Middle frontal gyrus (tissue), 1 donor: ENCODE results near the gene NPFFR1.
A peak's percentile ranks its signal among the peaks of the same experiment; 100 is the strongest.
"Not testable (repeated sequence)": the region's sequence is repeated elsewhere in the genome, so short reads cannot be mapped to it uniquely, and the experiment has no call there.

ENCODE experiments used
- DNase-seq: peaks from one replicate; pipeline ENCODE4 v3.0.0-alpha.2; 2015; ENCODE audit warnings: low spot score; ENCODE audit errors: extremely low spot score

NPFFR1 gene

DNA sequence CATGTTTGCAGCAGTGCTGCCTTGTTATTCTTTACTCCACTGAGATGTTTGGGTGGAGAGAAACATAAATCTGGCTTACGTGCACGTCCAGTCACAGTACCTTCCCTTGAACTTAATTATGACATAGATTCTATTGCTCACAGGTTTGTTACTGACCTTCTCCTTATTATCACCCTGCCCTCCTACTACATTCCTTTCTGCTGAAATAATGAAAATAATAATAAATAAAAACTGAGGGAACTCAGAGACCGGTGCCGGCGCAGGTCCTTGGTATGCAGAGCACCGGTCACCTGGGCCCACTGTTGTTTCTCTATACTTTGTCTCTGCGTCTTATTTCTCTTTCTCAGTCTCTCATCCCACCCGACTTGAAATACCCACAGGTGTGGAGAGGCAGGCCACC is 26.0 kb downstream of the NPFFR1 start:
- DNase-seq: not testable (repeated sequence)

DNA sequence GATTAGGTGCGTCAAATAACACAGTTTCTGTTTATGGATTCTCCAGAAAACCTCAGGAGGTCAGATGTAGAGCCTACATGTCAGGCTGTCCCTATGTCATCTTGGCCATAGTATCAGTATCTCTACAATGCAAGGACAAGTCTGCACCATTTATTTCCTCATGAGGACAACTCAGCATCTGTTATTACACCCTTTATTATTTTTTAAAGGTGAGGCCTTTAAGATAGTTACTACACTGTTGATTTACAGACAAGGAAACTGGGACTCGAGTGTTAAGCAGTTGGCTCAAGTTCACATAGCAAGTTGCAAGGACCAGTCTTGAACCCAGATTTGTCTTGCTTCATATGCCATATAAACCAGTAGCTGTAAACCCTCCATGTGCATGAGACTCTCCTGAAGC is 27.3 kb downstream of the NPFFR1 start:
- DNase-seq: no peak

DNA sequence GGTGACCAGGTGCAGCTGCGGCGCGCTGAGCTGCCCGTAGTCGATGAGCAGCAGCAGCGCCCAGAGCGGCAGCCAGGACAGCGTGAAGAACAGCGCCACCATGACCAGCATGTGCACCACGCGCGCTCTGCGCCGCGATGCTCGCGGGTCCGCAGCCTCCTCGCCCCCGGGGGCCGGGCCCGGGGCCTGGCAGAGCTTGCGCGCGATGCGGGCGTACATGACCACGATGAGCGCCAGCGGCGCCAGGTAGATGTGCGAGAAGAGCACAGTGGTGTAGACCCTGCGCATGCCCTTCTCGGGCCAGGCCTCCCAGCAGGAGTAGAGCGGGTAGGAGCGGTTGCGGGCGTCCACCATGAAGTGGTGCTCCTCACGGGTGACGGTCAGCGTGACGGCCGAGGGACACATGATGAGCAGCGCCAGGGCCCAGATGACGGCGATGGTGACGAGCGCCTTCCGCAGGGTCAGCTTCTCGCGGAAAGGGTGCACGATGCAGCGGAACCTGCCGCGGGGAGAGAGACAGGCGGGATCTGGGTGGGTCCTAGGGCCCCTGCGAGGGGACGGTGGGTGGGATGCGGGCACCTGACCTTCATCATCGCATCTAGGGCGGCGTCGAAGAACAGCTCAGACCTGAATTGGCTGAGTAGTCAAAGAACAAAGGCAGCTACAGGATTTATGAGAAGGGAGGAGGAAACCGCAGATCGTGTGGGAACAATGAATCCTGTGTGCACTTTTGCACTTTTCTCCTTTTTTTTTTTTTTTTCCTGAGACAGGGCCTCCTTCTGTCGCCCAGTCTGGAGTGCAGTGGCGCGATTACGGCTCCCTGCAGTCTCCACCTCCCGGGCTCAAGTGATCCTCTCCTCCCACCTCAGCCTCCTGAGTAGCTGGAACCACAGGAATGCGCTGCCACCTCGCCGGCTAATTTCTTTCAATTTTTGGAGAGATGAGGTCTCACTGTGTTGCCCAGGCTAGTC is 28.2 kb downstream of the NPFFR1 start:
- DNase-seq: no peak

DNA sequence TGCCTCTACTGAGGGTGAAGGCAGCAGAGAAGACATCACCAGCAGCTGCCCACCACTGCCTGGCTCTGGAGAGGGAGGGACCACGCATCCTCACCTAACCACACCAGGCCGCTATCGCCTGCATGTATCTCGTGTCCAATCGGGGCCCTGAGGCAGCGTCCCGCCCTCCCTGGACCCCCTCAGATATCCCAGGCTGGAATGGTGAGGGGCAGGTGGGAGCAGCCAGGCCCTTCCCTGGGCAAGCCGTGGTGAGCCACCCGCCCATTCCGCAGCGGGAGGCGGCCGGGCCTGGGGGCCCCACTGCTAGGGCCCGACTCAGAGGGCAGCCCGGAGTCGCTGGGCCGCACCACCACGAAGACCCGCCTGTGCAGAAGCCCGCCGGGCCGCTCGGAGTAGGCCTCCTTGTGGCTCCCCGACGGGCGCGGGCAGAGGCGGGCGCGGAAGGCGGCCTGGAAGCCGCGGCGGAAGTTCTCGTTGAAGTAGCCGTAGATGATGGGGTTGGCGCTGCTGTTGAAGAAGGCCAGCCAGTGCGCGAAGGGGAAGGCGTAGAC is 29.0 kb downstream of the NPFFR1 start:
- no peak for DNase-seq

DNA sequence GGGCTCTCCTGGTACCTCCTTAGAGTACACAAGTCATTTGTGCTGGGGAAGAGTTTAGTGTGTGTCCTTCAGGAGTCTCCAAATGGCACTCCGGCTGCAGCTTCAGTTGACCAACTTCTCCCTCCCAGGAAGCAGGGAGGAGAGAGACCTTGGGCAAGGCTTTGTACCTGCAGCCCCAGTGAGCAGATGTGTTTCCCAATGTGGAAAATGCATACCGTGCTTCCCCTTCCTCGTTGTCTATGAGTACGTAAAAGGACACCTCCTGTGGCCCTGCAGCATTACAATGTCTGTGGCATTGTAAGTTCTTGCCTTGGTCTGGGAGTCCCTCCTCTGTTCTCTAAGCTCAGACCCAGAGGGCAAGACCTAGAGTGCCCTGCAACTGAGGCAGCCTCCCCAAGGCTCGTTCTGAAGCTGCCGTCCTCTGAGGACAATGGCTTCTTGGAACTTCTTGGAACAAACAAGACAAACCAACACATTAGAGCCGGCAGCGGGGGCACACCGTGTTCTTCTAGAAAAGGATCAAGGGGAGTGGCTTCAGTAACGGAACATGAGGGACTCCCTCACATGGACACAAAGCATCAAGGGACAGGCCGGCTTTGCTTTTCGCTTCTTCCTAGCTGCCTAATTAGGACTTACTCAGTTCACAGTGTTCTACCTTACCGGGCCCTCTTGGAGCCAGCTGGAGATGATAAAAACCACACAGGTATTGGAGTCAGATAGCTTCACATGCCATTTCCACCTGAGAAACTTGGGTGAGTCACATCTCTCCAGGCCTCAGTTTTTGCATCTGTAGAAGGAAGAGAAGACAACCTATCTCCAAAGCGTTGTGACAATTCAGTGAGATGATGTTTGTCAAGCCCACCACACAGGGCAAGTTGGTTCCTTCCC is 29.7 kb downstream of the NPFFR1 start:
- DNase-seq: no peak

DNA sequence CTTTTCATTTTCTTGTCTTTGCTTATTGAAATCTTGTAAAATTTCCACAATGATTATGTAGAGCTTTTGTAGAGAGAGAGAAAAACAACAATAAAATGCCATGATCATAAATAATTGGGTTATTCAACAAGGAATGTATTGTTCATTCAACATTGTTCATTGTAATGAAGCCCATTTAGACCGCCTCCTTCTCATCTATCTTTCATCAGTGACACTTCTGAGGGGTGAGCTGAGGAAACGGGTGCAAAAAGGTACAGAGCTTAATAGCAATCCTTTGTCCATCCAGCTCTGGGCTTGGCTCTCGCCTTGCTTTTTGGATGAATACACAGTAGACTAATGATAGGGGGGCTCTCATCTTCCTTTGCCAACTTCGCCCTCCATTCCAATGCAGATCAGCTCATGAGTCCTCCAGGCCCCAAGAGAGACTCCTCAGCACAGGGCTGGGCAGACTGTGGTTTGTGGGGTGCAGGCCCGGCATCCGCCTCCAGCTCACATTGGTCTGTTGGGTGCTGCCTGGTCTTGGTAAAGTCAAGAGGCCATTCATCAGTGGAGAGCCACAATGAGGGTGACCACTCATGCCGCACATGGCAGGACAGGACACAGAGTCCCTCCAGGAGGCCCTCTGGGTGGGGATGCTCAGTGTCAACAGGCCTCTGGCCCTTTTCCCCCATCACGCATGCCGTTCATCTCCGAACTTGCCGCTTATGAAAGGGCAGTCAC is 32.7 kb downstream of the NPFFR1 start:
- no peak for DNase-seq

DNA sequence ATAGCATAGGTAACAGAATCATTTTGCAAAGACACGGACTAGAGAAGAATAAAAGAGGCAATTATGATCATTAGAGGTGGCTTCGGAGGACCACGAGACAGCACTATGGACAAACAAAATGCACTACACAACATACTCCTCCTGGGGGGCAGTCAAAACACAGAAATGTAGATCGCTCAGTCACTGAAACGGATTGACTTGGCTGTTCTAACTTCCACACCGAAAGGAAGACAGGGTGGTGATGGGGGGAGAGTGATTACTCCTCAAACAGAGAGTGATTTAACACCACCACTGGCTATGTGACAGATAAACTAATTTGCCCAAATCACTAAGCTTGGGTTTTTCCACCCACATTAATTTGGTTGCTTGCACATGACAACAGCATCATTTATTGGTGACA is 36.4 kb downstream of the NPFFR1 start:
- DNase-seq: no peak

DNA sequence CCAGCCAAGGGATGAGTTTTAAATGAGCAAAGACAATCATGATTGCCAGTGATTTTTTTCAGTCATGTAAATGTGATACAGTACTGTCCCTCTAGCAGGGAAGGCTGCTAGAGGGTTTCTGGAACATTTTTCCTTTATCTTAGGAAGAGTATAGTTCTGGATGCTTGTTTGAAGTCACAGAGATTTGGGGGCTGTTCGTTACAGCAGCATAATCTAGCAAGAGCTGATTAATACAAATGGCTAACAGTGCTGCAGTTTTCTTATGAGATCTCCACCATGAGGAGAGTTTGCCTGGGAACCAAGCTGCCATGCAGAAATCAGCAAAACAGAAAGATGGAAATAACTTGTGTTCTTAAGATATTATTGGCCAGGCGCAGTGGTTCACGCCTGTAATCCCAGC is 42.7 kb downstream of the NPFFR1 start:
- no peak for DNase-seq

DNA sequence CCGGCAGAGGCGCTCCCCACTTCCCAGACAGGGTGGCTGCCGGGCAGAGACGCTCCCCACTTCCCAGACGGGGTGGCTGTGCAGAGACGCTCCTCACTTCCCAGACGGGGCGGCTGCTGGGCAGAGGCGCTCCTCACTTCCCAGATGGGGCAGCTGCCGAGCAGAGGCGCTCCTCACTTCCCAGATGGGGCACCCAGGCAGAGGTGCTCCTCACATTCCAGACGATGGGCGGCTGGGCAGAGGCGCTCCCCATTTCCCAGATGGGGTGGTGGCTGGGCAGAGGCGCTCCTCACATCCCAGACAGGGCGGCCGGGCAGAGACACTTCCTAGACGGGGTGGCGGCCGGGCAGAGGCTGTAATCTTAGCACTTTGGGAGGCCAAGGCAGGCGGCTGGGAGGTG is 43.8 kb downstream of the NPFFR1 start:
- not testable (repeated sequence) for DNase-seq

DNA sequence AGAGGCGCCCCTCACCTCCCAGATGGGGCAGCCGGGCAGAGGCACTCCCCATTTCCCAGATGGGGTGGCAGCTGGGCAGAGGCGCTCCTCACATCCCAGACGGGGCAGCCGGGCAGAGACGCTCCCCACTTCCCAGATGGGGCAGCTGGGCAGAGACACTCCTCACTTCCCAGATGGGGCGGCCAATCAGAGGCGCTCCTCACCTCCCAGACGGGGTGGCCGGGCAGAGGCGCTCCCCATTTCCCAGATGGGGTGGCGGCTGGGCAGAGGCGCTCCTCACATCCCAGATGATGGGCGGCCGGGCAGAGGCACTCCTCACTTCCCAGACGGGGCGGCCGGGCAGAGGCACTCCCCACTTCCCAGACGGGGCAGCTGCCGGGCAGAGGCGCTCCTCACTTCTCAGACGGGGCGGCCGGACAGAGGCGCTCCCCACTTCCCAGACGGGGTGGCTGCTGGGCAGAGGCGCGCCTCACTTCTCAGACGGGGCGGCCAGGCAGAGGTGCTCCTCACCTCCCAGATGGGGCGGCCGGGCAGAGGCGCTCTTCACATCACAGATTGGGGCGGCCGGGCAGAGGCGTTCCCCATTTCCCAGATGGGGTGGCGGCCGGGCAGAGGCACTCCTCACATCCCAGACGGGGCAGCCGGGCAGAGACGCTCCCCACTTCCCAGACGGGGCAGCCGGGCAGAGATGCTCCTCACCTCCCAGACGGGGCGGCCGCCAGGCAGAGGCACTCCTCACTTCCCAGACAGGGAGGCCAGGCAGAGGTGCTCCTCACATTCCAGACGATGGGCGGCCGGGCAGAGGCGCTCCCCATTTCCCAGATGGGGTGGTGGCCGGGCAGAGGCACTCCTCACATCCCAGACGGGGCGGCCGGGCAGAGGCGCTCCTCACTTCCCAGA is 44.5 kb downstream of the NPFFR1 start:
- not testable (repeated sequence) for DNase-seq

DNA sequence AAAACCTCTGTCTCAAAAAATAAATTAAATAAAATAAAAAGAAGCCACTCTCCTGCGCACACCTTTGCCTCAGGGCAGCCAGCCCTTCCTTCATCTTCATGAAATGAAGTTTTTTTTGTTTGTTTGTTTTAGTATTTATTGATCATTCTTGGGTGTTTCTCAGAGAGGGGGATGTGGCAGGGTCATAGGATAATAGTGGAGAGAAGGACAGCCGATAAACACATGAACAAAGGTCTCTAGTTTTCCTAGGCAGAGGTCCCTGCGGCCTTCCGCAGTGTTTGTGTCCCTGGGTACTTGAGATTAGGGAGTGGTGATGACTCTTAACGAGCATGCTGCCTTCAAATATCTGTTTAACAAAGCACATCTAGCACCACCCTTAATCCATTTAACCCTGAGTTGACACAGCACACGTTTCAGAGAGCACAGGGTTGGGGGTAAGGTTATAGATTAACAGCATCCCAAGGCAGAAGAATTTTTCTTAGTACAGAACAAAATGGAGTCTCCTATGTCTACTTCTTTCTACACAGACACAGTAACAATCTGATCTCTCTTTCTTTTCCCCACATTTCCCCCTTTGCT is 45.8 kb downstream of the NPFFR1 start:
- not testable (repeated sequence) for DNase-seq

DNA sequence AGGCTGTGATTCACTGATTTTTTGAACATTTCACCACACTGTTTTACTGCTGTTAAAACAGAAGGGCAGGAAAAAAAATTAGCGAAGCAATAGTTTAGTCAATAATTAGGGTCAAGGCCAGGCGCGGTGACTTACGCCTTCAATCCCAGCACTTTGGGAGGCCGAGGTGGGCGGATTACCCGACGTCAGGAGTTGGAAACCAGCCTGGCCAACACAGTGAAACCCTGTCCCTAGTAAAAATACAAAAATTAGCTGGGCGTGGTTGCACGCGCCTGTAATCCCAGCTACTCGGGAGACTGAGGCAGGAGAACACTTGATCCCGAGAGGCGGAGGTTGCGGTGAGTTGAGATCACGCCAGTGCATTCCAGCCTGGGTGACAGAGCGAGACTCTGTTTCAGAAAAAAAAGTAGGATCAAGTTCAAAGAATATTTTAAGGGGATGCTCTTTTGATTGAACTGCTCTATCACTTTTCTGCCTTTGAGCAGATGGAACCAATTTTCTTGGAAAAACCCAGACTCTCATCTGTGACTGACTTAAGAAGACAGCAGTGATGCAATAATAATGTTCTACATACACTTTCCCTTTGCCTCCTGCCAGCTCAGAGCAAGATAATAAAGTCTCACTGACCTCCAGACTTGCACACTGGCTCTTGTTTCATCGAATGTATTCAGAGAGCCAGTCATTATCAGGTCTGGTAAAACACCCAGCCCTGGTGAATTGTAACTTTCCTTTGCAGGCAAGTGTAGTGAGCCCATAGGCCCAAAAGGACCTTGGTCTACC is 48.9 kb downstream of the NPFFR1 start:
- no peak for DNase-seq

DNA sequence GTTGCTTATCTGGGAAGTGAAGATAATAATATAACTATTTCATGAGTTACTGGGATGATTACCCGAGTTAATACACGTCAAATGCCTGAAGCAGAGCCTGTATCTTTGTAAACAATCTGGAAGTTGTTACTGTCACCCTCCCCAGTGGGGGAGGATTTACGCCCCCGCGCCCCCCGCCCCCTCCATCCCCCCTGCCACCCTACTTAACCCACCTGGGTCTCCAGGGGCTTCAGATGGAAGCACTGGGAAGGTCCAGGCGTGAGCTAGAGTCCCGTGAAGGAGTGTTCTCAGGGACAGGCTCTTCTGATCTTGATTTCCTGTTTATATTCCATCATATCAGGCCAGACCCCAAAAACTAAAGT is 49.9 kb downstream of the NPFFR1 start:
- DNase-seq: no peak

DNA sequence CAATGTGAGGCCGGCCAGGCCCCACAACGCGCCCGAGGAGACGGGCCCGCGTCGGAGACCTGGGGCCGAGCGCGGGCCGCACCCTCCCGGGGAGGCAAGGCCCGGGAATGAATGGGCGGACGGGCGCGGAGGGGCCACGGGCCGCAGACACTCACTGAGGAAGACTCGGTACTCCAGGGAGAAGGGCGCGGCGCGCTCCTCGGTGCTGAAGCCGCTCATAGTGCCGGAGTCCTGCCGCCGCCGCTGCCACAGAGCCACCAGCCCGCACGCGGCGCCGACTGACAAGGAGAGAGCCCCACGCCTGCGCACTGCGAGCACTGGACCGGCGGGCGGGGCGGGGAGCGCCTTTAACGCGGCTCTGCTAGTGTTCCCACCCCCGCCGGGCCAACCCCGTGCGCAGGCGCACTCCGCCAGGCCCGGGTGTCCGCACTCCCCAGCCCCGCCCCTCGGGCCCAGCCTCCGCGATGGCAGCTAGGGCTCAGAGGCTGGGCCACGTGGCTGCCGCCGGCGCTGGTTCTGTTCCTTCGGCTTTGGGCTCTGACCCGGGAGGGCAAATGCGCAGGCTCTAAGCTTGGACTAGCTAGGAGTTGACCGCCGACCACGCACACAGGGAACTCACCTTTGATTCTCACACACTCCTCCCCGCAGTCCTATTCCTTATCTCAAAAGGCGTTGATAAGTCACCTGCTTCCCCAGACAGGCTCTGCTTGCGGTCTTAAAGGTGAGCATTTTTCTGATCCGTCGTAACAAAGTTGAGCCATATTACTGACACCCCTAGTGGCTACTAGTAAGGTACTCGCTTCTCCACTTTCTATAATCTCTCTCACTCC is 50.5 kb downstream of the NPFFR1 start, which contains the start of gene PPA1:
PPA1 (minus strand) TSS at position 321 of the 830 bp plus-strand sequence; CDS start at position 219, 102 bp downstream.
- DNase-seq: peak; percentile 98

DNA sequence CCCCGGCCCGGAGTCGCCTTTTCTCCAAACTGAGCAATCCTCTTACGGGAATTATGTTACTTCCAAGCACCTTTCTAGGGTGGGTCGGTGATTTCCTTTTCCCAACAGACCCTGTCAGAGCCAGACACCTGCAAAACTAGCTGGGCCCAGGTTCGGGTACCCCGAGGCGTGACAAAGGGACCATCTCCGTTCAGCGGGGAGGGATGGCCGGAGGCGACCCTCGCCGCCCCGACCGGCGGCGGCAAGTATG is 51.0 kb downstream of the NPFFR1 start:
- DNase-seq: no peak

DNA sequence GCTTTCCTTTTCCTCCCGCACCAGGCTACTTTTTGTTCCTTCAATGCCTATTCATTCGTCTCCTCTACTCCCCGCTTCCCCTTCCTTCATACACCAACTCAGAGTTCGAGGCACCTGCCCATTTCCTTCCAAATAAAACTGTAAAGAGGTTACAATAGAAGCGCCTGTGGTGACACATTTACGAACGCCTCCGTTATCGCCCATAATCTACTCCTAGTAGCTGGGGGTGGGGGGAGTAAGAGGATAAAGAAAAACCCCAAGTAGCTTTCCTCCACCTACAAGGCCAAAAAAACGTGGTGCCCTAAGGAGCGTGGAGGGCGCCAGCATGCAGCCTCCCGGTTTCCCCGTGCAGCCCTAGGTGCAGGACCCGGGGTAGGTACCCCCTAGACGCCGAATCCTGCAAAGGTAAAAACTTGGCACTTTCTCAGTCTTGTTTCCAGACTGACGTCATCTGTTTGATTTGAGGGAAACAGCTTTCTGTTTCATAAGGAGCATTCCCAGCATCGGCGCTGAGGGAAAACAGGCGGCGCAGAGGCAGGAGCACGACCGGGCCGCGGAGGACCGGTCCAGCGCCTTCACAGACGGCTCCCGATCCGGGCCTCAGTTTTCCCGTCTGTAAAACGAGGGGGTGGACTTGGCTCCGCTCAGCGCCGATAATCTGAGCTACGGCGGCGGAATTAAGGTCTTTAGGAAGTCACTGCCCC is 51.5 kb downstream of the NPFFR1 start:
- no peak for DNase-seq

DNA sequence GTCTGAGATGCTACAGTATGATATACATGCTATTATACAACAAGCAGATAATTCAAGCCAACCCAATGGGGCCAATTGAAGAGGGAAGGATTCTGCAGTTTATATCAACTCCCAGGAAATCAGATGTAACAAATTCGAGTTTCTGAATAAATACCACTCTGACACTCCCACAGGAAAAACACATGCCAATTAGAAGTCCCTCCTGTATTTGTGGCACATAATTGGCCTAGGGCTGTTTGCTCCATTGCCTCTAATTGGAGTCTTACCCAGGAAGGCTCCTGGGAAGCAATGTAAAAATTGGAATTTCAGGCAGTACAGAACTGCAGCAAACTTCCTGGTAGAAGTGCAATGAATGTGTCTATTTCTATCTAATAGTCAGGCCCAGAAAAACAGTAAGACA is 55.3 kb downstream of the NPFFR1 start:
- DNase-seq: no peak
